Transverse colon (tissue), 4 donors: ENCODE measurements around the gene GAS7. TPM values are rescaled to one million over a fixed set of nuclear protein-coding genes. Genes with fewer than 3 reads are reported as not detected.

Experiments
- DNase-seq: peaks from one replicate; pipeline ENCODE4 v3.0.0-alpha.2; 2019
- H3K27ac ChIP-seq, 4 donors: fragments of 200-600 bp; sonication (generic); 2 replicates each; pipeline ENCODE4 v1.5.1; 2016 to 2018; ENCODE audit warnings: inconsistent platforms in 4 of 4
- H3K27me3 ChIP-seq: fragments of 200-600 bp; sonication (generic); 2 replicates; pipeline ENCODE4 v1.5.1; 2017; ENCODE audit warnings: inconsistent platforms
- H3K36me3 ChIP-seq, 4 donors: fragments of 200-600 bp; sonication (generic); 2 replicates each; pipeline ENCODE4 v1.5.1; 2017 to 2019; ENCODE audit warnings: inconsistent platforms in 4 of 4
- H3K4me1 ChIP-seq, 4 donors: fragments of 200-600 bp; sonication (generic); 2 replicates each; pipeline ENCODE4 v1.5.1; 2017 to 2020; ENCODE audit warnings: inconsistent platforms in 4 of 4
- H3K4me3 ChIP-seq, 4 donors: fragments of 200-600 bp; sonication (generic); 1 replicate in 1 of 4; 2 replicates in 3 of 4; pipeline versions ENCODE4 v1.5.1 to v1.6.1; 2017 to 2019; ENCODE audit warnings: inconsistent platforms in 4 of 4
- H3K9me3 ChIP-seq, 2 donors: fragments of 200-600 bp; sonication (generic); 2 replicates each; pipeline ENCODE4 v1.5.1; 2017 to 2019; ENCODE audit warnings: inconsistent platforms in 2 of 2
- EP300 ChIP-seq: sonication (generic); formaldehyde crosslinking; IDR thresholded peaks from one replicate; pipeline ENCODE4 v1.6.1; 2017; ENCODE audit warnings: antibody characterized with exemption, low read depth
- POLR2A ChIP-seq: fragments of 450-650 bp; IDR thresholded peaks from one replicate; pipeline ENCODE4 v1.6.1; 2016; ENCODE audit warnings: antibody characterized with exemption, mild to moderate bottlenecking, moderate library complexity
- POLR2AphosphoS5 ChIP-seq, 3 donors: sonication (generic); formaldehyde crosslinking; IDR thresholded peaks; one replicate each; pipeline ENCODE4 v1.6.1; 2016; ENCODE audit warnings: antibody characterized with exemption in 3 of 3
- WGBS, 2 donors: methylation state at CpG; one replicate each; pipeline ENCODE4 v1.1.5; 2018; ENCODE audit warnings: low coverage in 1 of 2; 5-methylcytosine and 5-hydroxymethylcytosine counted together
- in situ Hi-C, 4 donors: fragments of 200-750 bp; cut with MboI; loops; one replicate each; pipeline versions ENCODE4 v1.15.0 to v1.15.1; 2017; ENCODE audit warnings: low sequenced_read_pairs in 3 of 4, low pct_ligation_motif_present in 1 of 4, low pct_unique_long_range_greater_than_20kb in 1 of 4
- intact Hi-C: fragments of 100-400 bp; cut with DNase I; formaldehyde crosslinking; loops from one replicate; pipeline ENCODE4 v1.15.1; 2023; ENCODE audit warnings: low total_unique reads
- total RNA-seq, 4 donors: library from RNA; depleted of rRNA; stranded (reverse); fragments of >200 nt; gene quantifications; one replicate each; pipeline ENCODE4 v1.1.0, GENCODE V29; 2016
- TF ChIP-seq, protein P1 (sequence below), 5 experiments: fragments of 200-600 bp in 3 of 5; fragments of 450-650 bp in 2 of 5; sonication (generic) in 3 of 5; IDR thresholded peaks; 1 replicate in 2 of 5; 2 replicates in 3 of 5; pipeline ENCODE4 v1.5.1; 2016 to 2017; ENCODE audit warnings: antibody characterized with exemption in 5 of 5, inconsistent platforms in 3 of 5, mild to moderate bottlenecking in 2 of 5, moderate library complexity in 1 of 5

The GAS7 gene
- total RNA-seq, 4 donors from 2014 or later = 9.2 to 59.1 (median 15.2) TPM

GRCh38 chr17:10025976-10026901 lies 172.2 kb downstream of the GAS7 start:
- no peak for DNase-seq
- Histone ChIP-seq H3K9me3 (no peaks in the 10 kb centered on the region), H3K27me3 (no peaks in the 10 kb centered on the region), H3K4me1 (peaks cover 0 to 7% (median under 1%) of the 10 kb centered on the region in 4 donors), H3K36me3 (no peaks in the 10 kb centered on the region), H3K27ac (no peak overlapping the region), H3K4me3 (no peak overlapping the region)
- 65 to 73% methylated on average over 6 to 21 of the region's 21 CpGs for WGBS, 2 donors
- TF ChIP-seq POLR2AphosphoS5 (IDR thresholded peaks at IDR 0.05) (no peak), EP300 (no peak), POLR2A (no peak)
- TF ChIP-seq, protein P1, sequence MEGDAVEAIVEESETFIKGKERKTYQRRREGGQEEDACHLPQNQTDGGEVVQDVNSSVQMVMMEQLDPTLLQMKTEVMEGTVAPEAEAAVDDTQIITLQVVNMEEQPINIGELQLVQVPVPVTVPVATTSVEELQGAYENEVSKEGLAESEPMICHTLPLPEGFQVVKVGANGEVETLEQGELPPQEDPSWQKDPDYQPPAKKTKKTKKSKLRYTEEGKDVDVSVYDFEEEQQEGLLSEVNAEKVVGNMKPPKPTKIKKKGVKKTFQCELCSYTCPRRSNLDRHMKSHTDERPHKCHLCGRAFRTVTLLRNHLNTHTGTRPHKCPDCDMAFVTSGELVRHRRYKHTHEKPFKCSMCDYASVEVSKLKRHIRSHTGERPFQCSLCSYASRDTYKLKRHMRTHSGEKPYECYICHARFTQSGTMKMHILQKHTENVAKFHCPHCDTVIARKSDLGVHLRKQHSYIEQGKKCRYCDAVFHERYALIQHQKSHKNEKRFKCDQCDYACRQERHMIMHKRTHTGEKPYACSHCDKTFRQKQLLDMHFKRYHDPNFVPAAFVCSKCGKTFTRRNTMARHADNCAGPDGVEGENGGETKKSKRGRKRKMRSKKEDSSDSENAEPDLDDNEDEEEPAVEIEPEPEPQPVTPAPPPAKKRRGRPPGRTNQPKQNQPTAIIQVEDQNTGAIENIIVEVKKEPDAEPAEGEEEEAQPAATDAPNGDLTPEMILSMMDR (IDR thresholded peaks at IDR 0.05) = no peak
- in situ Hi-C loops (no loop called here), intact Hi-C loops (no loop called here)

DNA sequence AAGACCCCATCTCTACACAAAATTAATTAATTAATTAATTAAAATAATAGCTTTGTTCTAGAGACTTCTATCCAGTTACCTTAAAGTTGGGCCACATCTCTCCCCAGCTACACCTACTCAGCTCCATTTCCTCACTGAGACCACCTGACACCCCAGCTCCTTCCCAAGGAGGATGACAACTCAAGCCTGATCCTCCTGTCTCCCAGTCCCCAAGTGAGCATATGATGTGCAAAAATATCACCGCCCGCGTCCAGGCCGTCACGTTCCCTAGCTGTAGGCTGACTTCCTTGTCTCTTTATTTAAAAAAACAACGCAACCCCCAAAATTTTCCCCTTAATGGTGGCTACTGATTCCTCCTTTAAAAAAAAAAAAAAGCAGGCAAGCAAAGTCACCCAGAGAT lies 173.2 kb downstream of the GAS7 start:
- Histone ChIP-seq H3K27ac (no peak overlapping the region), H3K27me3 (no peaks in the 10 kb centered on the region), H3K9me3 (no peaks in the 10 kb centered on the region), H3K4me3 (no peak overlapping the region), H3K4me1 (peaks cover 0 to 7% (median 2%) of the 10 kb centered on the region in 4 donors), H3K36me3 (no peaks in the 10 kb centered on the region)
- intact Hi-C loops (no loop called here), in situ Hi-C loops (no loop called here)
- DNase-seq = no peak
- 94% methylated on average over 6 of the region's 6 CpGs; no CpG with 5 or more reads in 1 of the 2 donors for WGBS, 2 donors
- TF ChIP-seq, protein P1 (IDR thresholded peaks at IDR 0.05) = no peak
- TF ChIP-seq EP300 (no peak), POLR2AphosphoS5 (IDR thresholded peaks at IDR 0.05) (no peak), POLR2A (no peak)

GRCh38 chr17:10022416-10022815 lies 176.0 kb downstream of the GAS7 start:
- Histone ChIP-seq H3K9me3 (no peaks in the 10 kb centered on the region), H3K4me1 (peaks cover 0 to 12% (median 2%) of the 10 kb centered on the region in 4 donors), H3K27ac (no peak overlapping the region), H3K36me3 (no peaks in the 10 kb centered on the region), H3K27me3 (no peaks in the 10 kb centered on the region), H3K4me3 (no peak overlapping the region)
- DNase-seq = no peak
- no peak for TF ChIP-seq POLR2A
- intact Hi-C loops = no loop called here
- in situ Hi-C loops = no loop called here
- 87 to 88% methylated on average over 1 to 13 of the region's 13 CpGs for WGBS, 2 donors

- Histone ChIP-seq H3K36me3 (no peaks in the 10 kb centered on the region), H3K4me1 (peaks cover 0 to 9% (median 2%) of the 10 kb centered on the region in 4 donors), H3K9me3 (no peaks in the 10 kb centered on the region), H3K27me3 (no peaks in the 10 kb centered on the region), H3K27ac (peak overlapping the region in 1 of 4 donors; percentile 17), H3K4me3 (no peak overlapping the region)
- WGBS, 2 donors = 28 to 58% methylated on average over 13 to 21 of the region's 21 CpGs
- TF ChIP-seq POLR2AphosphoS5 (IDR thresholded peaks at IDR 0.05) (peak in 1 of 3 donors; percentile 24), POLR2A (no peak), EP300 (no peak)
- in situ Hi-C loops = no loop called here
- DNase-seq = peak; percentile 27
- intact Hi-C loops = no loop called here
Measured at GRCh38 chr17:10021272-10021984, 177.0 kb downstream of the GAS7 start.

- Histone ChIP-seq H3K4me3 (no peak overlapping the region), H3K27ac (peak overlapping the region in 1 of 4 donors; percentile 26), H3K9me3 (no peaks in the 10 kb centered on the region), H3K36me3 (no peaks in the 10 kb centered on the region), H3K27me3 (no peaks in the 10 kb centered on the region), H3K4me1 (peaks cover 0 to 8% (median 2%) of the 10 kb centered on the region in 4 donors)
- no peak for TF ChIP-seq POLR2AphosphoS5 (IDR thresholded peaks at IDR 0.05)
- TF ChIP-seq, protein P1 (IDR thresholded peaks at IDR 0.05) = no peak
- in situ Hi-C loops (no loop called here), intact Hi-C loops (no loop called here)
- no peak for DNase-seq
- WGBS, 2 donors = 79% methylated on average over 9 of the region's 9 CpGs; no CpG with 5 or more reads in 1 of the 2 donors
Measured at GRCh38 chr17:10019941-10020451, 178.4 kb downstream of the GAS7 start.
